WTC11 (cell line): ENCODE results near the gene RAB3B. TPM values are rescaled to one million over a fixed set of nuclear protein-coding genes. Genes with fewer than 3 reads are reported as not detected.
A peak's percentile ranks its signal among the peaks of the same experiment; 100 is the strongest.

Experiments used
- ATAC-seq: fragments of 200-7000 bp; cut with Tn5 transposase; 2 replicates; pipeline ENCODE4 v1.10.0; 2021; ENCODE audit warnings: mild to moderate bottlenecking, moderate library complexity
- CTCF ChIA-PET: fragments of 300-600 bp; sonication (Branson Sonifier 250); formaldehyde crosslinking; loops from one replicate; lab custom pipeline; 2021; ENCODE audit warnings: antibody characterized with exemption; lab: Charles Lee
- POLR2A ChIA-PET: fragments of 350-600 bp; sonication (Branson Sonifier 250); formaldehyde crosslinking; loops from one replicate; lab custom pipeline; 2021; ENCODE audit warnings: antibody characterized with exemption; lab: Charles Lee
- DNase-seq: peaks from one replicate; pipeline ENCODE4 v3.0.0; 2021; ENCODE audit warnings: low spot score
- H3K27ac Mint-ChIP-seq: 2 replicates; pipeline ENCODE4 v1.8.0; 2021; ENCODE audit warnings: mixed read lengths
- H3K27me3 Mint-ChIP-seq: 2 replicates; pipeline ENCODE4 v1.8.0; 2021; ENCODE audit warnings: low read depth, mild to moderate bottlenecking, moderate library complexity, mixed read lengths
- H3K36me3 Mint-ChIP-seq: 2 replicates; pipeline ENCODE4 v1.8.0; 2021; ENCODE audit warnings: mixed read lengths
- H3K4me1 Mint-ChIP-seq: 2 replicates; pipeline ENCODE4 v1.8.0; 2022; ENCODE audit warnings: mixed read lengths
- H3K4me3 Mint-ChIP-seq: 2 replicates; pipeline ENCODE4 v1.8.0; 2021; ENCODE audit warnings: mild to moderate bottlenecking, moderate library complexity, mixed read lengths
- H3K9me3 Mint-ChIP-seq: 2 replicates; pipeline ENCODE4 v1.8.0; 2021; ENCODE audit warnings: mixed read lengths
- ARID4B ChIP-seq: sonication (generic); formaldehyde crosslinking; IDR thresholded peaks from 2 replicates; pipeline ENCODE4 v1.8.0; 2023; ENCODE audit warnings: missing genetic modification reagents, mild to moderate bottlenecking, borderline replicate concordance
- GRHL2 ChIP-seq: fragments of 250-450 bp; sonication (Bioruptor Pico); IDR thresholded peaks from 2 replicates; pipeline ENCODE4 v1.8.0; 2022; ENCODE audit warnings: mild to moderate bottlenecking, moderate library complexity; ENCODE audit not compliant: insufficient replicate concordance, severe bottlenecking
- SOX15 ChIP-seq: fragments of 250-450 bp; sonication (Bioruptor Pico); IDR thresholded peaks from 2 replicates; pipeline ENCODE4 v1.9.0; 2021; ENCODE audit warnings: mild to moderate bottlenecking
- TCF7 ChIP-seq: sonication (generic); formaldehyde crosslinking; IDR thresholded peaks from 2 replicates; pipeline ENCODE4 v1.8.0; 2022; ENCODE audit warnings: mild to moderate bottlenecking, low read depth, missing genetic modification reagents, moderate library complexity
- ZNF138 ChIP-seq: sonication (generic); formaldehyde crosslinking; conservative IDR thresholded peaks from 2 replicates; pipeline ENCODE4 v1.8.1; 2022; ENCODE audit warnings: mild to moderate bottlenecking, moderate library complexity, missing genetic modification reagents
- ZNF219 ChIP-seq: sonication (generic); formaldehyde crosslinking; IDR thresholded peaks from 2 replicates; pipeline ENCODE4 v1.8.0; 2023; ENCODE audit warnings: missing genetic modification reagents, mild to moderate bottlenecking, borderline replicate concordance
- ZNF232 ChIP-seq: sonication (generic); formaldehyde crosslinking; IDR thresholded peaks from 2 replicates; pipeline ENCODE4 v1.8.0; 2022; ENCODE audit warnings: mild to moderate bottlenecking, missing genetic modification reagents
- total RNA-seq: library from RNA; stranded (reverse); gene quantifications from 3 replicates; pipeline ENCODE4 v1.2.3, GENCODE V29; 2021
- TF ChIP-seq, protein P1 (sequence below): sonication (generic); formaldehyde crosslinking; IDR thresholded peaks from 2 replicates; pipeline ENCODE4 v1.8.0; 2022; ENCODE audit warnings: mild to moderate bottlenecking, missing genetic modification reagents
- TF ChIP-seq, protein P2 (sequence below): sonication (generic); formaldehyde crosslinking; IDR thresholded peaks from 2 replicates; pipeline ENCODE4 v1.8.0; 2022; ENCODE audit warnings: missing genetic modification reagents
- TF ChIP-seq, protein P3 (sequence below): fragments of 200-600 bp; IDR thresholded peaks from 2 replicates; pipeline ENCODE4 v1.8.0; 2022; ENCODE audit warnings: antibody characterized with exemption

RAB3B gene
- total RNA-seq, 1 experiment from 2014 or later, result 36.9 TPM

GRCh38 chr1:51907079-51907702, 83.3 kb downstream of the RAB3B start (continued):
- TF ChIP-seq ZNF138 (CRISPR knock-in tag) (no peak), ZNF219 (CRISPR knock-in tag) (no peak), TCF7 (CRISPR knock-in tag) (no peak)
- TF ChIP-seq, protein P1, sequence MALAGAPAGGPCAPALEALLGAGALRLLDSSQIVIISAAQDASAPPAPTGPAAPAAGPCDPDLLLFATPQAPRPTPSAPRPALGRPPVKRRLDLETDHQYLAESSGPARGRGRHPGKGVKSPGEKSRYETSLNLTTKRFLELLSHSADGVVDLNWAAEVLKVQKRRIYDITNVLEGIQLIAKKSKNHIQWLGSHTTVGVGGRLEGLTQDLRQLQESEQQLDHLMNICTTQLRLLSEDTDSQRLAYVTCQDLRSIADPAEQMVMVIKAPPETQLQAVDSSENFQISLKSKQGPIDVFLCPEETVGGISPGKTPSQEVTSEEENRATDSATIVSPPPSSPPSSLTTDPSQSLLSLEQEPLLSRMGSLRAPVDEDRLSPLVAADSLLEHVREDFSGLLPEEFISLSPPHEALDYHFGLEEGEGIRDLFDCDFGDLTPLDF (CRISPR knock-in tag), result no peak
- TF ChIP-seq, protein P2, sequence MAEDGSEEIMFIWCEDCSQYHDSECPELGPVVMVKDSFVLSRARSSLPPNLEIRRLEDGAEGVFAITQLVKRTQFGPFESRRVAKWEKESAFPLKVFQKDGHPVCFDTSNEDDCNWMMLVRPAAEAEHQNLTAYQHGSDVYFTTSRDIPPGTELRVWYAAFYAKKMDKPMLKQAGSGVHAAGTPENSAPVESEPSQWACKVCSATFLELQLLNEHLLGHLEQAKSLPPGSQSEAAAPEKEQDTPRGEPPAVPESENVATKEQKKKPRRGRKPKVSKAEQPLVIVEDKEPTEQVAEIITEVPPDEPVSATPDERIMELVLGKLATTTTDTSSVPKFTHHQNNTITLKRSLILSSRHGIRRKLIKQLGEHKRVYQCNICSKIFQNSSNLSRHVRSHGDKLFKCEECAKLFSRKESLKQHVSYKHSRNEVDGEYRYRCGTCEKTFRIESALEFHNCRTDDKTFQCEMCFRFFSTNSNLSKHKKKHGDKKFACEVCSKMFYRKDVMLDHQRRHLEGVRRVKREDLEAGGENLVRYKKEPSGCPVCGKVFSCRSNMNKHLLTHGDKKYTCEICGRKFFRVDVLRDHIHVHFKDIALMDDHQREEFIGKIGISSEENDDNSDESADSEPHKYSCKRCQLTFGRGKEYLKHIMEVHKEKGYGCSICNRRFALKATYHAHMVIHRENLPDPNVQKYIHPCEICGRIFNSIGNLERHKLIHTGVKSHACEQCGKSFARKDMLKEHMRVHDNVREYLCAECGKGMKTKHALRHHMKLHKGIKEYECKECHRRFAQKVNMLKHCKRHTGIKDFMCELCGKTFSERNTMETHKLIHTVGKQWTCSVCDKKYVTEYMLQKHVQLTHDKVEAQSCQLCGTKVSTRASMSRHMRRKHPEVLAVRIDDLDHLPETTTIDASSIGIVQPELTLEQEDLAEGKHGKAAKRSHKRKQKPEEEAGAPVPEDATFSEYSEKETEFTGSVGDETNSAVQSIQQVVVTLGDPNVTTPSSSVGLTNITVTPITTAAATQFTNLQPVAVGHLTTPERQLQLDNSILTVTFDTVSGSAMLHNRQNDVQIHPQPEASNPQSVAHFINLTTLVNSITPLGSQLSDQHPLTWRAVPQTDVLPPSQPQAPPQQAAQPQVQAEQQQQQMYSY (CRISPR knock-in tag), result no peak

- H3K9me3 Mint-ChIP-seq, result peaks cover 6% of the 10 kb centered on the region
- H3K36me3 Mint-ChIP-seq, result peaks cover 14% of the 10 kb centered on the region
- TF ChIP-seq, protein P3, sequence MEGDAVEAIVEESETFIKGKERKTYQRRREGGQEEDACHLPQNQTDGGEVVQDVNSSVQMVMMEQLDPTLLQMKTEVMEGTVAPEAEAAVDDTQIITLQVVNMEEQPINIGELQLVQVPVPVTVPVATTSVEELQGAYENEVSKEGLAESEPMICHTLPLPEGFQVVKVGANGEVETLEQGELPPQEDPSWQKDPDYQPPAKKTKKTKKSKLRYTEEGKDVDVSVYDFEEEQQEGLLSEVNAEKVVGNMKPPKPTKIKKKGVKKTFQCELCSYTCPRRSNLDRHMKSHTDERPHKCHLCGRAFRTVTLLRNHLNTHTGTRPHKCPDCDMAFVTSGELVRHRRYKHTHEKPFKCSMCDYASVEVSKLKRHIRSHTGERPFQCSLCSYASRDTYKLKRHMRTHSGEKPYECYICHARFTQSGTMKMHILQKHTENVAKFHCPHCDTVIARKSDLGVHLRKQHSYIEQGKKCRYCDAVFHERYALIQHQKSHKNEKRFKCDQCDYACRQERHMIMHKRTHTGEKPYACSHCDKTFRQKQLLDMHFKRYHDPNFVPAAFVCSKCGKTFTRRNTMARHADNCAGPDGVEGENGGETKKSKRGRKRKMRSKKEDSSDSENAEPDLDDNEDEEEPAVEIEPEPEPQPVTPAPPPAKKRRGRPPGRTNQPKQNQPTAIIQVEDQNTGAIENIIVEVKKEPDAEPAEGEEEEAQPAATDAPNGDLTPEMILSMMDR, result no peak
- no peak for TF ChIP-seq SOX15 (CRISPR knock-in tag)
- TF ChIP-seq GRHL2 (CRISPR knock-in tag), result no peak
- no peak for TF ChIP-seq ARID4B (CRISPR knock-in tag)
- no peak for TF ChIP-seq ZNF232 (CRISPR knock-in tag)
- TF ChIP-seq, protein P1 (CRISPR knock-in tag), result no peak
- DNase-seq (no peak), ATAC-seq (no peak)
- CTCF ChIA-PET, result interaction anchor here (1.7 kb wide), 1 partner anchor 9 kb away, joined by 8 read pairs; no protein-coding TSS in a partner anchor
- peaks cover 23% of the 10 kb centered on the region for H3K4me1 Mint-ChIP-seq
- H3K4me3 Mint-ChIP-seq, result no peak overlapping the region
- 0 out of 2 replicates have a peak overlapping the region, but pooled peaks have one; percentile 61 for H3K27ac Mint-ChIP-seq
- POLR2A ChIA-PET, result interaction anchor here (0.7 kb wide), 2 partner anchors 442 to 570 kb away, joined by 5 read pairs; no protein-coding TSS in a partner anchor
- H3K27me3 Mint-ChIP-seq, result no peaks in the 10 kb centered on the region
Observed at GRCh38 chr1:51906306-51907078, 84.0 kb downstream of the RAB3B start.
